HG02840 (cell line): ENCODE measurements around the gene PPM1H.

Experiments
- ATAC-seq: cut with Tn5 transposase; IDR thresholded peaks from one replicate; pipeline ENCODE4 v1.9.1; 2021; ENCODE audit warnings: mild to moderate bottlenecking, moderate library complexity, moderate number of reproducible peaks; ENCODE audit not compliant: unreplicated experiment, low FRiP score

The PPM1H gene

GRCh38 chr12:62802984-62803383, 132.0 kb downstream of the PPM1H start:
- ATAC-seq, result no peak

- ATAC-seq, result no peak
These were observed 132.6 kb downstream of the PPM1H start for GRCh38 chr12:62802321-62802720.

GRCh38 chr12:62801796-62802195, 133.2 kb downstream of the PPM1H start:
- ATAC-seq, result no peak

GRCh38 chr12:62800707-62801400, 134.1 kb downstream of the PPM1H start:
- no peak for ATAC-seq

- ATAC-seq, result no peak
These were observed 135.1 kb downstream of the PPM1H start for GRCh38 chr12:62799766-62800406.

GRCh38 chr12:62799126-62799736, 135.7 kb downstream of the PPM1H start:
- peak; percentile 78 for ATAC-seq

GRCh38 chr12:62794218-62794583, 140.7 kb downstream of the PPM1H start:
- ATAC-seq, result no peak

GRCh38 chr12:62793256-62794217, 141.4 kb downstream of the PPM1H start:
- no peak for ATAC-seq

GRCh38 chr12:62792236-62792870, 142.6 kb downstream of the PPM1H start:
- no peak for ATAC-seq

GRCh38 chr12:62789851-62790250, 145.1 kb downstream of the PPM1H start:
- no peak for ATAC-seq

GRCh38 chr12:62787611-62788010, 147.3 kb downstream of the PPM1H start:
- ATAC-seq, result no peak

GRCh38 chr12:62787023-62787422, 147.9 kb downstream of the PPM1H start:
- ATAC-seq, result no peak

GRCh38 chr12:62785941-62786559, 148.9 kb downstream of the PPM1H start:
- no peak for ATAC-seq

- no peak for ATAC-seq
These were observed 150.4 kb downstream of the PPM1H start for GRCh38 chr12:62784576-62784975.

GRCh38 chr12:62783881-62784280, 151.1 kb downstream of the PPM1H start:
- no peak for ATAC-seq

GRCh38 chr12:62781136-62781880, 153.6 kb downstream of the PPM1H start:
- ATAC-seq, result no peak

GRCh38 chr12:62779488-62779887, 155.5 kb downstream of the PPM1H start:
- no peak for ATAC-seq

- no peak for ATAC-seq
These were observed 156.8 kb downstream of the PPM1H start for GRCh38 chr12:62778187-62778586.

GRCh38 chr12:62776997-62777396, 158.0 kb downstream of the PPM1H start:
- no peak for ATAC-seq
